Fibroblast of skin of back (primary cell): ENCODE measurements around the gene CHPF.
A peak's percentile ranks its signal among the peaks of the same experiment; 100 is the strongest.

ENCODE experiments used
- DNase-seq: peaks from one replicate; pipeline ENCODE4 v3.0.0-alpha.2; 2013

CHPF gene

GRCh38 chr2:219567131-219567530, 23.5 kb upstream of the CHPF start:
- no peak for DNase-seq

DNA sequence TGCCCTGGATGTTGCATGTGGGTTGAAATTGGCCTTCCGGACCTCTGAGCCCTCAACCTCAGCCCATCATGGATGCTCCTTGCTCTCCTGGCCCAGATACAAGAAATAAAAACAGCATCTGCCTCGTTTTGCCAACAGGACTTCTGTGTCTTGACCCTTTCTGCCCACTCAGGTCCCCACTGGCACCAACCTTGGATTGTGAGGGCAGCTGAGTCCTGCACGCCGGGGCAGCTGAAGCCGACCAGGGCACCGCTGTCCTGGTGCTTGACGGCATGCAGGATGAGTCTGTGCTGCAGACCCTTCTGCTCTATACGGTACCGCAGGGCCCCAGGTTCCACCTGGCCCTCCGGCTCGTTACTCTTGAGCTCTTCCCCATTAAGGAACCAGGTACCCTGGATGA, 23.0 kb upstream of the CHPF start:
- no peak for DNase-seq

DNA sequence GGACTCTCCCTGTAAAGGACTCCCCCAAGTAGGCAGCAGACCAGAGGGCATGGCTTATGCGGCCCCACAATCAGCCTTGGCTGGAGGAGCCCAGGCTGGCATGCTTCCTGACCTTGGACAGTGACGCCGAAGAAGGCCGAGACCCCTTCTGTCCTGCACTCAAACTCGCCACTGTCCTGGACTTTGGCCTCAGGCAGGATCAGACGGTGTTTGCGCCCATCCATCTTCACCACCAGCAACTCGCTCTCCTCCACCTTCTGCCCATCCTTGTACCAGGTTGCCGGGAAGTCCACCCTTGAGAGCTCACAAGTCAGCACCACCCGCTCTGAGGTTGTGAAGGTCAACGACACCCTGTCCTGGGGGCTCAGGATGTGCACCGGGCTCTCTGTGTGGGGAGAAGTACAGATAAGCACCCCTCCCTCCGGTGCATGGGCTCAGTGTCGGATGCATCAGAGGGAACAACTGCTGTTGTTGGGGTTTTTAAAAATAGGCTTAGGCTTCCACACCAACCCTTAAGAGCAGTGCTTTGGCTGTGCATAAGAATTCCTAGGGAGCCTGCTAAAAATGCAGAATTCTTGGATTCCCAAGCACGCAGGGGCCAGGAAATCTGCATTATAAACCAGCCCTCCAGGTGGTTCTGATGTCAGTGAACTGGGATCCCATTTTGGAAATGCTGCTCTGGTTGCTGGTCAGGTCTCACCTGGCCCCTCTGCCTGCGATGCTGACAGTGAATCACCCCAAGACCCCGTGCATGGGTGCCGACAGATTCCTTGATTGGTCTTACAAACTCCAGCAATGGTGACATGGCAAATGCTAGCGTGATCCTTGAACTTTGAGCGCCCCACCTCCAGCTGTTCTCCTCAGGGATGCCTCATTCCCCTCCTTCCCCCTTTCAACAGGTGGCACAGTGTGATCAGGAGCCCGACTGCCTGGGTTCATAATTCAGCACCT, 21.8 kb upstream of the CHPF start:
- no peak for DNase-seq

DNA sequence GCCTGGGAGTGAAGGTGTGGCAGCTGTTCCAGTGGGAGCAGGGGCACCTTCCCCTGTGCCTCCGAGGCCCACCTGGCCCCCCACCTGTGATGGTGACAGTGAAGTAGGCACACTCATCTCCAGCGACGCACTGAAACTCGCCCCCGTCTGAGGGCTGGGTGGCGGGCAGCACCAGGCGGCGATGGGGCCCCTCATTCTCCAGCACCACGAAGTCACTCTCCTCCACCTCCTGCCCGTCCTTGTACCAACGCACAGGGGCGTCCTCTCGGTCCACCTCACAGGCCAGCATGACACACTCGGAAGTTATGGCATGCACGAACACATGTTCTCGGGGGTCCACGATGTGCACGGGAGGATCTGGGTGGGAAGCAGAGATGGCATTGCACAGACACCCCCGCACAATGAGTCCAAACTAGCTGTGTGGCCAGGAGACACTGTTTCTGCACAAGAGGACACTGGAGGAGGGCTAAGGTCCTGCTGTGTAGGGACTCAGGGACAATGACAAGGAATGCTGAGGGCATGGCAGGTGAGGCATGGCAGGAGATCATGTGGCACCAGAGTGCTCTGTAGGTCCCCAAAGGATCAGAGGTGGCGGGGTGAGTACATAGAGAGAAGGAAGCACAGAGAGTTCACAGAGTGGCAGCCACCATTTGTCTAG, 19.8 kb upstream of the CHPF start:
- no peak for DNase-seq

DNA sequence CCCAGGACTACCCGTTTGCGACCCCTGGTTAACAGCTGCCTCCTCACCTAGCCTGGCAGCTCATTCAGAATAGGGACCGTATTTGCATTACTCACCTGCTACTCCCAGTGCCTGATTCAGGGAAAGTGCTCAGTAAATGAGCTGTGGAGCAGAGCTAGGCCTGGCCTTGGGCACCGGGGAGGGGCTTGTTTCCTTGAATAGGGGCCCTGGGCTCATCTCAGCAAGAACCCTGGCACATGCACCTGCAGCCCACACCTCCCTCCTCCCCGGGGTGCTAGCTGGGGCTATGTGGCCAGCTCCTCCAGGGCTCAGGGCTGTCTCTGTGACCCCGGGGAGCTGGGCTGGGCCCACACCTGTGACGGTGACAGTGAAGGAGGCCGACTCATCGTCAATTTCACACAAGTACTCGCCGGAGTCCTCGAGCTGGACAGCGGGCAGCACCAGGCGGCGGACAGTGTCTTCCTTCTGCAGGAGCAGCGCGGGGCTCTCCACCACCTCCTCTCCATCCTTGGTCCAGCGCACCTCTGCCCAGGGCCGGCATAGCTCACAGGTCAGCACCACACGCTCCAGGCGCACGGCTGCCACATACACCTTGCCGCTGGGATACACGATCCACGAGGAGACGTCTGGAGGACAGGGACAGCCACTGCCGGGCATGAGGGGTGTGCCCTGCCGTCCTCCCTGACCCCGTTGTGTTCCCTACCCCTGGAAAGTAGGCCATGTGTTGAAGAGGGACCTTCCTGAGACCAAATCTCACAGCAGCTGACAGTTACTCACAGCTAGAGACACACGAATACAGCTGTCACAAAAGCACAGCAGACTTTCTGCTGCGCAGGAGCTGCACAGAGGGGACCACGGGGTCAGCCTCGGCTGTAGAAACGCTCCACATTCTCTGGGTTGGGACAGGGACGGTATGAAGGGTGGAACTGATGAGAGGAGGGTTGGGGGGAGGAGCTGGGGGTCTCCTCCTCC, 18.7 kb upstream of the CHPF start:
- no peak for DNase-seq

DNA sequence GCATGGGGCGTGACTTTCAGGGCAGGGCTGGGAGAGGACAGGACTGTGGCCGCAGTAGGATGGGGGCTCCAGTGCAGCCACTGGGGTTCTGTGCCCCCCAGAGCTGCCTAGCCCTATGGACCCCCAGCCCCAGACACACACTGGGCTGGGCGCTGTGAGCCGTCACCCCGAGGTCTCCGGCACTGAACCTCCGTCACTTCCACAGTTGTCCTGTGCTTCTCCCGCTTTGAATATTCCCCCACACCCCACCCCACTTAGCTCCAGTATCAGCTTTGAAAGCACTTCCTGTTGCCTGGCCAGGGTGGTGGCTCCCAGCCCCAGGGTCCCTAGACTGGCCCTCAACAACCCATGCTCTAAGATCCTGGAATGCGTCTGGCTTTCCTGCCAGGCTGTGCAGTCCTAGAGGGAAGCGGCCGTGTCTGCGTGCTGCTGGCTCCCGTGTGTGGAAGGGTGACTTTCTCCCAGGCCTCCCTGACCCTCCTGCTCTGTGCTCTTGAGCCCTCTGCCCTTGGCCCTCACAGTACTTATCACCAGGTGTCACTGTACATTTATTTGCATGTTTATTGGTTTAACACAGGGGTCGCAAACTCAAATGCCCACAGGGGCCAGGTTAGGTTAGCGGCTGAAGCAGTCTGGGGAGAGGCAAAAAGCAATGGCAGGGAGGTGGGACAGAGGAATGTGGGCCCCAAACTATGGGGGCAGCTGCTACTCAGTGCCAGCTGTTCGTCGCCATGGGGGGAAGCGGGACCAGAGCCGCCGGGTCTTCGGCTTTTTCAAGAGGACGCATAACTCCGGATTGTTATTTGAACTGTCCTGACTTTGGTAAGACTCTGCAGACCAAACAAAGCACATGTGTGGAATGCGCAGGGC, 17.8 kb upstream of the CHPF start:
- no peak for DNase-seq

DNA sequence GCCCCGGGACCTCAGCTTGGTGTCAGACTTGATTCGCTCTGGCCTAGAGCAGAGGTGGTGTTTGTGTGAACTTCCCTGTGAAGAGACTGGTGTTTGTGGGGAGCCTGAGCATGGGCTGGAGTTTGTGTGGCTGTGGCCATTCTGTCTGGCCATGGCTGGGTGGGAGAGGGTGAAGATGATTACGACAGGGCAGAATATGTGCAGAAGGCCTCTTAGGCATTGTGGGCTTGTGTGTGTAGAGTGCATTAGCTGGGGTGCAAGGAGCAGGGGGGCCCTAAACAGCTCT, 17.2 kb upstream of the CHPF start:
- no peak for DNase-seq

GRCh38 chr2:219560037-219560892, 16.7 kb upstream of the CHPF start:
- no peak for DNase-seq

- DNase-seq: peak; percentile 37
These were observed 15.7 kb upstream of the CHPF start for GRCh38 chr2:219559156-219559915.

- DNase-seq: no peak
These were observed 14.5 kb upstream of the CHPF start for GRCh38 chr2:219557791-219558785.

DNA sequence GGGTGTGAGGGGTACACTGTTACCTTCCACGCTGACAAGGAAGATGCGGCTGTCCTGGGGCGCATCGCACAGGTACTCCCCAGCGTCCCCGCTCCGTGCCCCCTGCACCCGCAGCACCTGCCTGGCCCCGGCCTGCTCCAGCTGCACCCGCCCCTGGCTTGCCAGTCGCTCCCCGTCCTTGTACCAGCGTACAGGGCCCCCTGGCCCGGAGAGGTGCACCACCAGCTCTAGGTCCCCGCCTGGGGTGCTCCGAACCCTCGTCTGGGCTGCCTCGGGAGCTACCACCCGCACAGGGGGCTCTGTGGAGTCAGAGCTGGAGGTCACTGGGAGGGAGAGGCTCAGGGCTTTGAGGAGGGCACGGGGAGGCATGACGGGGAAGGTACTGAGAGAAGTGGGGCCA, 13.7 kb upstream of the CHPF start:
- DNase-seq: no peak

- DNase-seq: no peak
These were observed 12.8 kb upstream of the CHPF start for GRCh38 chr2:219556413-219556812.

DNA sequence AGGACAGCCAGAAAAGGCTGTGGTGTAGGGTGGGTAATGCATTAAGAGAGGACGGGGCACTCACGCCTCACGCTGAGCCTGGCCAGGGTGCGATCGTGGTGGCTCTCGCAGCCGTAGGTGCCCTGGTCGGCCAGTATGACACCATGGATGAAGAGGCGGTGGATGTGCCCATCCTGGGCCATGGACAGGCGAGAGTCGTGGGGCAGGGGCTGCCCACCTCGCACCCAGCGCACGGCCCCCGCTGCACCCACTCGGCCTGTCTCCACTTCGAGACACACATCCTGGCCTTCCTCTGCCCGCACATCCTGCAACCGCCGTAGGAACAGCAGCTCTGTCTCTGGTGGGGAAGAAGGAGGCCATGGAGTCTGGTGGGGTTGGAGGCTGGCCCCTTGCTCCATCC, 12.3 kb upstream of the CHPF start:
- DNase-seq: no peak

- no peak for DNase-seq
These were observed 10.7 kb upstream of the CHPF start for GRCh38 chr2:219554350-219554749.

GRCh38 chr2:219553463-219553963, 9.9 kb upstream of the CHPF start:
- no peak for DNase-seq

GRCh38 chr2:219553168-219553417, 9.5 kb upstream of the CHPF start:
- DNase-seq: no peak

- peak; percentile 80 for DNase-seq
These were observed 9.0 kb upstream of the CHPF start for GRCh38 chr2:219552382-219553167.
